SJCRH30 (cell line): ENCODE data around the gene CDC42BPG. TPM values are rescaled to one million over a fixed set of nuclear protein-coding genes. Genes with fewer than 3 reads are reported as not detected.
"Not testable (repeated sequence)": the region's sequence is repeated elsewhere in the genome, so short reads cannot be mapped to it uniquely, and the experiment has no call there.

ENCODE experiments used
- DNase-seq, 2 experiments: peaks; one replicate each; pipeline ENCODE4 v3.0.0-alpha.2; 2015 to 2020
- H3K27ac ChIP-seq: fragments of 250-450 bp; sonication (Bioruptor Pico); 2 replicates; pipeline ENCODE4 v1.5.1; 2020; ENCODE audit warnings: mild to moderate bottlenecking, moderate library complexity
- H3K27me3 ChIP-seq: fragments of 250-450 bp; sonication (Bioruptor Pico); 2 replicates; pipeline ENCODE4 v1.5.1; 2020; ENCODE audit warnings: mild to moderate bottlenecking, moderate library complexity
- H3K36me3 ChIP-seq: fragments of 250-450 bp; sonication (Bioruptor Pico); 2 replicates; pipeline ENCODE4 v1.5.1; 2020; ENCODE audit warnings: mild to moderate bottlenecking, moderate library complexity
- H3K4me1 ChIP-seq: fragments of 250-450 bp; sonication (Bioruptor Pico); 2 replicates; pipeline ENCODE4 v1.5.1; 2020; ENCODE audit warnings: mild to moderate bottlenecking, moderate library complexity
- H3K4me3 ChIP-seq: fragments of 250-450 bp; sonication (Bioruptor Pico); 2 replicates; pipeline ENCODE4 v1.5.1; 2020; ENCODE audit warnings: mild to moderate bottlenecking, moderate library complexity
- H3K9me3 ChIP-seq: fragments of 250-450 bp; sonication (Bioruptor Pico); replicated peaks from 2 replicates; pipeline ENCODE4 v1.5.1; 2020; ENCODE audit warnings: mild to moderate bottlenecking, moderate library complexity
- total RNA-seq: library from RNA; depleted of rRNA; stranded (reverse); fragments of >200 nt; shearing (Covaris generic); gene quantifications from 2 replicates; pipeline ENCODE4 v1.2.3, GENCODE V29; 2014

CDC42BPG gene
- total RNA-seq, 1 experiment from 2014 or later: 0.10 TPM

GRCh38 chr11:64833198-64833502 lies 11.3 kb downstream of the CDC42BPG start:
- no peak overlapping the region for H3K27ac ChIP-seq
- H3K4me3 ChIP-seq: no peak overlapping the region
- H3K9me3 ChIP-seq: no peaks in the 10 kb centered on the region
- H3K36me3 ChIP-seq: no peaks in the 10 kb centered on the region
- H3K27me3 ChIP-seq: peaks cover 17% of the 10 kb centered on the region; the same call in 1 of the 2 replicates
- no peak for DNase-seq
- H3K4me1 ChIP-seq: peaks cover 8% of the 10 kb centered on the region

DNA sequence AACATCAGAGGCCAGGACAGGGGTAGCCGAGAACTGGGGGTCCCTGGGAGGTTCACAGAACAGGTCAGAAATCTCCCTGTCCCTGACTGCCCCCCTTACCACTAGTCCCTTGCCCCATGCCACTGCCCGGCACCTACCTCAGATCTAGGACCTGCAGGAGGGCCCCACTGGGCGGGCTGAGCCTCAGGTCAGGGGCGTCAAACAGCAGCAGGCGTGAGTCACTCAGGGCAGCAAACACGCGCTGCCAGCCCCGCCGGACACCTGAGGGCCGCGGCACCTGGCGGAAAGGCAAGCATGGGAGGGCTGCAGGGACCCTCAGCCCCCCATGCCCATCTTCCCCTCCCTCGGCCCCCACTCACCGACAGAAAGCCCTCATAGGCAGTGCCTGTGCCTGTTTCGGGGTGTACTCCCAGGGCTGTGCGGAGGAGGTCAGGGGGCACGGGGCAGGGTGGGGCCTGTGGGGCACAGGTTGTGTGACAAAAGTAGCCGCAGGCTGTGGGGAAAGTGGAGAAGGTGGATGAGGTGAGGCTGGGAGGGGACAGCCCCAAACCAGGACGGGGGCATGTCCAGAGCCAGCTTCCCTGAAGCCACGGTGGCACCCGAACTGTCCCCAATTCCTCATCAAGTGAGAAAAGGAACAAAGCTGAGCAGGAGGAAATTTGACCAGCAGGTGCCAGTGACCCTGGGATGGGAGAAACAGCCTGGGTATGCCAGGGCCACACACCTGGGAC lies 11.8 kb downstream of the CDC42BPG start:
- peaks cover 8% of the 10 kb centered on the region for H3K4me1 ChIP-seq
- H3K4me3 ChIP-seq: no peak overlapping the region
- H3K9me3 ChIP-seq: no peaks in the 10 kb centered on the region
- H3K27ac ChIP-seq: no peak overlapping the region
- DNase-seq: no peak
- H3K27me3 ChIP-seq: peaks cover 19% of the 10 kb centered on the region; the same call in 1 of the 2 replicates
- no peaks in the 10 kb centered on the region for H3K36me3 ChIP-seq

DNA sequence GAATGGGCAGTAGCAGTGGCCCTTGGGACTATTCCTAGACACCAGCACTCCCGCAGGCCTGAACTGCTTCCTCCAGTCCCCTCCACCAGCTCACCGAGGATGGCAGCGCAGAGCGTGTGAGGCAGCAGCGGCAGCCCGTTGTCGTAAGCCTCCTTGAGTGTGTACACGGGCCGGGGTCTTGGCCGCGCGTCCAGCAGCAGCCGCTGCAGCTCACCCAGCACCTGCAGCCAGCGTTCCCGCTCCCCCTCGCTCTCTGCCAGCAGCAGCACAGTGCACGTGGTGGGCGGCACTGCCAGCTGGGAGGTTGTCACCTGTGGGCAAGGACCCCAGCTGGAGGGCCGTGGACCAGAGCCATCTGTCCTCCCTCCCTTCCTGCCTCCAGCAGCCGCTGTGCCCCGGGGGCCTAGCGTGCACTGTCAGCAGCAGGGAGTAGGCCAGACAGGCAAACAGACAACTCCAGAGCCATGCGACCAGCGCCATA lies 13.0 kb downstream of the CDC42BPG start:
- no peak overlapping the region for H3K4me3 ChIP-seq
- no peak for DNase-seq
- H3K4me1 ChIP-seq: peaks cover 8% of the 10 kb centered on the region
- no peak overlapping the region for H3K27ac ChIP-seq
- H3K27me3 ChIP-seq: peaks cover 25% of the 10 kb centered on the region
- no peaks in the 10 kb centered on the region for H3K36me3 ChIP-seq
- no peaks in the 10 kb centered on the region for H3K9me3 ChIP-seq

- DNase-seq: no peak
- Histone ChIP-seq H3K36me3 (no peaks in the 10 kb centered on the region), H3K4me1 (no peaks in the 10 kb centered on the region), H3K9me3 (no peaks in the 10 kb centered on the region), H3K27me3 (peaks cover 26% of the 10 kb centered on the region), H3K4me3 (no peak overlapping the region), H3K27ac (no peak overlapping the region)
These were observed 14.8 kb downstream of the CDC42BPG start for GRCh38 chr11:64829536-64830251.

GRCh38 chr11:64827451-64827839 lies 17.0 kb downstream of the CDC42BPG start:
- no peak for DNase-seq
- H3K4me1 ChIP-seq: no peaks in the 10 kb centered on the region

GRCh38 chr11:64826578-64827450 lies 17.6 kb downstream of the CDC42BPG start:
- no peaks in the 10 kb centered on the region for H3K9me3 ChIP-seq
- peaks cover 18% of the 10 kb centered on the region for H3K27me3 ChIP-seq
- no peaks in the 10 kb centered on the region for H3K4me1 ChIP-seq
- H3K27ac ChIP-seq: no peak overlapping the region
- H3K36me3 ChIP-seq: no peaks in the 10 kb centered on the region
- no peak for DNase-seq
- no peak overlapping the region for H3K4me3 ChIP-seq

More at GRCh38 chr11:64827451-64827839, 17.0 kb downstream of the CDC42BPG start:
- Histone ChIP-seq H3K36me3 (no peaks in the 10 kb centered on the region), H3K27ac (no peak overlapping the region), H3K4me3 (no peak overlapping the region), H3K27me3 (peaks cover 21% of the 10 kb centered on the region), H3K9me3 (no peaks in the 10 kb centered on the region)

DNA sequence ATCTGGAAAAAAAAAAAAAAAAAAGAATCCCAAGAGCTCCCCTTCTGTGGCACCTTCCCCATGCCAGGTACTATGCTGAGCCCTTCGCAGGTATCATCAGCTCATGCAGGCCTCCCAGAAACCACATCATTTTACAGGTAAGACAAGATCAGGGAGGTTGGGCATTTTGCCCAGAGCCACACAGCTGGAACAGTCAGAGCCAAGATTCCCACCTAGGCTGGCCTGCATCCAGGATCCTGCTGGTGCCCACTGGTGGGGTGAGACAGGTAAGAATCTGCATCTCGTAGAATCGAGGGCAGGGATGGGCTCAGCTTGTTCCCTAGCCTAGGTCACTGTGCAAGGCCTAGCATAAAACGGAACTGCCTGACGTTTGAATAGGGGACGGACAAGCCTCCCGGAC lies 18.4 kb downstream of the CDC42BPG start:
- no peak overlapping the region for H3K4me3 ChIP-seq
- DNase-seq: no peak
- H3K27me3 ChIP-seq: peaks cover 14% of the 10 kb centered on the region
- no peak overlapping the region for H3K27ac ChIP-seq
- no peaks in the 10 kb centered on the region for H3K4me1 ChIP-seq
- no peaks in the 10 kb centered on the region for H3K9me3 ChIP-seq
- H3K36me3 ChIP-seq: no peaks in the 10 kb centered on the region

- no peaks in the 10 kb centered on the region for H3K4me1 ChIP-seq
- no peaks in the 10 kb centered on the region for H3K36me3 ChIP-seq
- DNase-seq: no peak
- H3K27me3 ChIP-seq: peaks cover 14% of the 10 kb centered on the region; the same call in 1 of the 2 replicates
- H3K27ac ChIP-seq: no peak overlapping the region
- no peaks in the 10 kb centered on the region for H3K9me3 ChIP-seq
- H3K4me3 ChIP-seq: no peak overlapping the region
These were observed 20.8 kb downstream of the CDC42BPG start for GRCh38 chr11:64823568-64824119.

GRCh38 chr11:64817476-64817875 lies 27.0 kb downstream of the CDC42BPG start:
- H3K27me3 ChIP-seq: no peaks in the 10 kb centered on the region

DNA sequence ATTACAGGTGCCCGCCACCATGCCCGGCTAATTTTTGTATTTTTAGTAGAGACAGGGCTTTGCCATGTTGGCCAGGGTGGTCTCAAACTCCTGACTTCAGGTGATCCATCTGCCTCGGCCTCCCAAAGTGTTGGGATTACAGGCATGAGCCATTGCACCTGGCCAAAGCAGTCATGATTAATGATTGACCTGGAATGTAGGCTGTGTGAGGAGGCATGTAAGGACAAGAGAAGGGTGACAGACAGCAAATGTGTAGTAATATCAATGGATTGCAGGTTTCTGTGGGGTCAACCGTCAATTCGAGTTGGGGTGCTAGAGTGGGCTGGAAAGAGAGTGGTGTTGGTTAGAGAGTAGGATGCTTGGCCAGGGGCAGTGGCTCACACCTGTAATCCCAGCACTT lies 29.0 kb downstream of the CDC42BPG start:
- DNase-seq, H3K4me1 ChIP-seq, H3K27ac ChIP-seq, H3K4me3 ChIP-seq, H3K36me3 ChIP-seq, H3K9me3 ChIP-seq, H3K27me3 ChIP-seq: not testable (repeated sequence)

More at GRCh38 chr11:64817476-64817875, 27.0 kb downstream of the CDC42BPG start:
- Histone ChIP-seq H3K36me3 (no peaks in the 10 kb centered on the region), H3K27ac (no peak overlapping the region), H3K9me3 (no peaks in the 10 kb centered on the region), H3K4me1 (no peaks in the 10 kb centered on the region), H3K4me3 (no peak overlapping the region)
- DNase-seq: no peak

- Histone ChIP-seq H3K4me1 (no peaks in the 10 kb centered on the region), H3K4me3 (no peak overlapping the region), H3K27me3 (no peaks in the 10 kb centered on the region), H3K36me3 (no peaks in the 10 kb centered on the region), H3K9me3 (no peaks in the 10 kb centered on the region), H3K27ac (no peak overlapping the region)
- DNase-seq: no peak
These were observed 29.7 kb downstream of the CDC42BPG start for GRCh38 chr11:64814712-64815187.

DNA sequence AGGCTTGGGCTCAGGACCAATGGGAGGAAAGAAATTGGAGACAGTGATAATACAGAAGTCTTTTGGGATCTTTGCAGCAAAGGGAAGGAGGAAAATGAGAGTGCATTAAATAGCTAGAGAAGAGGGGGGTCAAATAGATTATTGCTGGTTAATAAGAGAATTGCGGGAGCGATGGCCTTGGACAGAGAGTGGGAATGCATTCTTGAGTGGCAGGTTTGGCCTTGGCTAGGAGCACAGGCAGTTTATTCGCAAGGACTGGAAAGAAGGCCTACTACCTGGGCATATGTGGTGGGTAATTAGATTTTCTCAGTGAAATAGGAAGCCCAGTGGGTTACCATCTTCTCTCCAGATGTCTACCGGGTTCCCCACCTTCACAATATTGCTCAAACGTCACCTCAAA lies 30.6 kb downstream of the CDC42BPG start:
- 0 out of 2 replicates have a peak, but pooled peaks cover 5% of the 10 kb centered on the region for H3K4me1 ChIP-seq
- no peak for DNase-seq
- H3K36me3 ChIP-seq: no peaks in the 10 kb centered on the region
- no peaks in the 10 kb centered on the region for H3K27me3 ChIP-seq
- H3K9me3 ChIP-seq: no peaks in the 10 kb centered on the region
- H3K4me3 ChIP-seq: no peak overlapping the region
- H3K27ac ChIP-seq: no peak overlapping the region

- Histone ChIP-seq H3K27me3 (no peaks in the 10 kb centered on the region), H3K27ac (no peak overlapping the region), H3K9me3 (no peaks in the 10 kb centered on the region), H3K36me3 (no peaks in the 10 kb centered on the region), H3K4me3 (peak overlapping the region; percentile 72), H3K4me1 (0 out of 2 replicates have a peak, but pooled peaks cover 5% of the 10 kb centered on the region)
- no peak for DNase-seq
These were observed 33.6 kb downstream of the CDC42BPG start for GRCh38 chr11:64810891-64811272.

DNA sequence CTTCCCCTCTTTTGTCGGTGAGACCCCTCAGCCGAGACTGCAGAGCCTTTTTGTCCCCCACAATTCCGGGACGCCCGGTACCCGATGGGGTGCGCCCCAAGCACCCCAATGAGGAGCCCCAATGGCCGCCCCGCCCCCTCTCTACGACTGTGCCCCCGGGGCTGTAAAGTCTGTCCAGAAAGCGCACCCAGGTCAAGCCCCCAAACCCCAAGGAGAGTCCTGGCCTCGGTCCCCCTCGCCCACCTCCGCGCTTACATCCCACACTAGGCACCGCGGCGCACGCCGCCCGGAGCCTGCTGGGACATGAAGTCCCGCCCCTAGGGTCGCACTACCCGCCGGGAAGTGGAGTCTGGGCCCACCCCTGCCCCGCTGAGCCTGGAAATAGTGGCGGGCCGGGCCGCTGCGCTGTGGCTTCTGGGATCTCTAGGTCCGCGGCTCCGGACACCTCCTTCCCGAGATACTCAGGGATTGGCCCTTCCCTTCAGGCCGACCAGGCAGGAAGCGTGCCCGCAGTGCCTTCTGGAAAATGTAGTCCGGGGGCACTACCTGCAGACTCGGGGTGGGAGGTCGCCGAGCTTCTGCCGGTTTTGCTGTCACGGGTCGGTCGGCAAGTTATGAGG lies 34.1 kb downstream of the CDC42BPG start, which contains the start of gene MEN1:
Gene MEN1 (minus strand): TSS at position 281 of the 620 bp plus-strand sequence. CDS start 442 bp downstream, outside the sequence.
- no peaks in the 10 kb centered on the region for H3K27me3 ChIP-seq
- H3K36me3 ChIP-seq: 0 out of 2 replicates have a peak, but pooled peaks cover 2% of the 10 kb centered on the region
- no peaks in the 10 kb centered on the region for H3K9me3 ChIP-seq
- H3K27ac ChIP-seq: no peak within 1 kb of the TSS
- peak within 1 kb of the TSS; percentile 72 for H3K4me3 ChIP-seq
- 0 out of 2 replicates have a peak, but pooled peaks cover 5% of the 10 kb centered on the region for H3K4me1 ChIP-seq
- DNase-seq: peak; percentile 96 to 97
